Fibroblast of lung (primary cell): ENCODE results near the gene SETX. TPM values are rescaled to one million over a fixed set of nuclear protein-coding genes. Genes with fewer than 3 reads are reported as not detected.

ENCODE experiments used
- DNase-seq, 2 donors: peaks; one replicate each; pipeline versions ENCODE4 v3.0.0 to v3.0.0-alpha.2; 2010; ENCODE audit warnings: low read depth in 2 of 2
- H2AFZ ChIP-seq: 2 replicates; pipeline ENCODE4 v1.5.1; 2012; ENCODE audit warnings: low read length, control low read depth, inconsistent platforms
- H3K27ac ChIP-seq: 2 replicates; pipeline ENCODE4 v1.5.1; 2011; ENCODE audit warnings: low read length, control low read depth; ENCODE audit not compliant: insufficient read depth
- H3K27me3 ChIP-seq: 2 replicates; pipeline ENCODE4 v1.5.1; 2011; ENCODE audit warnings: mild to moderate bottlenecking, low read length; ENCODE audit not compliant: control insufficient read depth, insufficient read depth
- H3K36me3 ChIP-seq: 2 replicates; pipeline ENCODE4 v1.5.1; 2011; ENCODE audit warnings: low read length; ENCODE audit not compliant: control insufficient read depth, insufficient read depth
- H3K4me1 ChIP-seq: 2 replicates; pipeline ENCODE4 v1.5.1; 2011; ENCODE audit warnings: low read length; ENCODE audit not compliant: control insufficient read depth, insufficient read depth; ENCODE audit errors: extremely low read depth
- H3K4me2 ChIP-seq: 2 replicates; pipeline ENCODE4 v1.5.1; 2011; ENCODE audit warnings: low read length, control low read depth; ENCODE audit not compliant: insufficient read depth; ENCODE audit errors: extremely low read depth
- H3K4me3 ChIP-seq, 4 experiments: fragments of 200-600 bp in 1 of 4; sonication (generic) in 1 of 4; replicated peaks in 1 of 4; 2 replicates each; pipeline ENCODE4 v1.5.1; 2011 to 2016; ENCODE audit warnings: low read length in 4 of 4, low read depth in 3 of 4, mild to moderate bottlenecking in 3 of 4, control low read depth in 2 of 4, inconsistent platforms in 1 of 4, mixed read lengths in 1 of 4; ENCODE audit not compliant: insufficient read depth in 1 of 4; ENCODE audit errors: control extremely low read depth in 1 of 4
- H3K79me2 ChIP-seq: 2 replicates; pipeline ENCODE4 v1.5.1; 2012; ENCODE audit warnings: mild to moderate bottlenecking, low read length, inconsistent platforms; ENCODE audit not compliant: control insufficient read depth, insufficient read depth
- H3K9ac ChIP-seq: 2 replicates; pipeline ENCODE4 v1.5.1; 2011; ENCODE audit warnings: mild to moderate bottlenecking, low read length, control low read depth; ENCODE audit not compliant: insufficient read depth
- H3K9me3 ChIP-seq: 2 replicates; pipeline ENCODE4 v1.5.1; 2012; ENCODE audit warnings: low read depth, low read length; ENCODE audit not compliant: control insufficient read depth, insufficient read depth
- H4K20me1 ChIP-seq: 2 replicates; pipeline ENCODE4 v1.5.1; 2011; ENCODE audit warnings: low read length; ENCODE audit not compliant: control insufficient read depth, insufficient read depth; ENCODE audit errors: extremely low read depth
- CTCF ChIP-seq, 2 donors: IDR thresholded peaks in 1 of 2; conservative IDR thresholded peaks in 1 of 2; 1 replicate in 1 of 2; 2 replicates in 1 of 2; pipeline ENCODE4 v1.5.1; 2011 to 2012; ENCODE audit warnings: low read length in 2 of 2, control low read depth in 1 of 2, inconsistent platforms in 1 of 2, low read depth in 1 of 2, mild to moderate bottlenecking in 1 of 2
- EZH2 ChIP-seq: IDR thresholded peaks from 2 replicates; pipeline ENCODE4 v1.5.1; 2012; ENCODE audit warnings: low read length, control low read depth, mild to moderate bottlenecking; ENCODE audit errors: missing control alignments
- polyA plus RNA-seq, 2 donors: library from polyadenylated mRNA; depleted of rRNA in 1 of 2; stranded (reverse) in 1 of 2; unstranded in 1 of 2; fragments of >200 nt; gene quantifications; 2 replicates each; pipeline ENCODE4 v1.2.1, GENCODE V29; 2011 to 2012; ENCODE audit warnings: missing spikeins in 1 of 2
- total RNA-seq: library from RNA; depleted of rRNA; stranded (reverse); fragments of >200 nt; gene quantifications from 2 replicates; pipeline ENCODE4 v1.2.1, GENCODE V29; 2014

The SETX gene
- total and polyA plus RNA-seq, 2 donors (not counting 1 experiment from before 2014, with no cell fraction given) = 31.5 to 78.3 TPM

- no peak overlapping the region for H3K9ac ChIP-seq
- H3K4me1 ChIP-seq = peaks cover 7% of the 10 kb centered on the region
- H3K4me3 ChIP-seq = no peak overlapping the region
- H4K20me1 ChIP-seq = no peaks in the 10 kb centered on the region
- no peaks in the 10 kb centered on the region for H3K79me2 ChIP-seq
- no peak for DNase-seq
- H3K36me3 ChIP-seq = no peaks in the 10 kb centered on the region
- no peak for TF ChIP-seq EZH2
- no peak for TF ChIP-seq CTCF (conservative IDR thresholded peaks at IDR 0.05 in 1 of 2, IDR thresholded peaks at IDR 0.05 in 1 of 2; ENCODE audit: low read depth in 1 of 2, low read length in 2 of 2)
- H2AFZ ChIP-seq = no peak overlapping the region
- H3K9me3 ChIP-seq = no peaks in the 10 kb centered on the region
- H3K27ac ChIP-seq = no peak overlapping the region
- H3K4me2 ChIP-seq = no peak overlapping the region
- peaks cover 20% of the 10 kb centered on the region for H3K27me3 ChIP-seq
These were observed 115.3 kb downstream of the SETX start for GRCh38 chr9:132239518-132239917.

- Histone ChIP-seq H3K4me3 (no peak overlapping the region), H3K27ac (no peak overlapping the region), H3K4me1 (peaks cover 6% of the 10 kb centered on the region), H4K20me1 (no peaks in the 10 kb centered on the region), H3K9me3 (no peaks in the 10 kb centered on the region), H3K79me2 (no peaks in the 10 kb centered on the region), H3K36me3 (no peaks in the 10 kb centered on the region), H2AFZ (no peak overlapping the region), H3K9ac (no peak overlapping the region), H3K27me3 (peaks cover 24% of the 10 kb centered on the region), H3K4me2 (no peak overlapping the region)
- TF ChIP-seq CTCF (conservative IDR thresholded peaks at IDR 0.05 in 1 of 2, IDR thresholded peaks at IDR 0.05 in 1 of 2; ENCODE audit: low read depth in 1 of 2, low read length in 2 of 2) = no peak
- TF ChIP-seq EZH2 = no peak
- no peak for DNase-seq
These were observed 115.8 kb downstream of the SETX start for GRCh38 chr9:132238992-132239391.

- TF ChIP-seq EZH2 = no peak
- TF ChIP-seq CTCF (conservative IDR thresholded peaks at IDR 0.05 in 1 of 2, IDR thresholded peaks at IDR 0.05 in 1 of 2; ENCODE audit: low read depth in 1 of 2, low read length in 2 of 2) = no peak
- peaks cover 4% of the 10 kb centered on the region for H3K4me1 ChIP-seq
These were observed 116.5 kb downstream of the SETX start for GRCh38 chr9:132238026-132238972.

More at GRCh38 chr9:132238026-132238972, 116.5 kb downstream of the SETX start:
- Histone ChIP-seq H3K9me3 (no peaks in the 10 kb centered on the region), H3K36me3 (no peaks in the 10 kb centered on the region), H4K20me1 (no peaks in the 10 kb centered on the region), H3K79me2 (no peaks in the 10 kb centered on the region), H3K9ac (no peak overlapping the region), H3K27me3 (peaks cover 29% of the 10 kb centered on the region), H2AFZ (no peak overlapping the region), H3K4me3 (no peak overlapping the region), H3K27ac (no peak overlapping the region), H3K4me2 (no peak overlapping the region)
- DNase-seq = no peak
